Common myeloid progenitor, CD34-positive (primary cell): ENCODE results near the gene C4orf50.

Experiments used
- CTCF ChIA-PET: fragments of 350-600 bp; sonication (Branson Sonifier 250); formaldehyde crosslinking; loops from one replicate; lab custom pipeline; 2021; ENCODE audit warnings: antibody characterized with exemption; lab: Charles Lee
- POLR2A ChIA-PET: fragments of 350-600 bp; sonication (Branson Sonifier 250); formaldehyde crosslinking; loops from one replicate; lab custom pipeline; 2021; ENCODE audit warnings: antibody characterized with exemption; lab: Charles Lee
- DNase-seq, 3 donors: peaks; one replicate each; pipeline versions ENCODE4 v3.0.0 to v3.0.0-alpha.2; 2013
- H3K27ac ChIP-seq, 2 experiments: 1 replicate in 1 of 2; 2 replicates in 1 of 2; pipeline ENCODE4 v1.7.0; 2013; ENCODE audit warnings: inconsistent platforms in 2 of 2, low read length in 2 of 2, mild to moderate bottlenecking in 2 of 2, low read depth in 1 of 2, moderate library complexity in 1 of 2; ENCODE audit not compliant: severe bottlenecking in 2 of 2, insufficient read depth in 1 of 2, poor library complexity in 1 of 2
- H3K27me3 ChIP-seq, 5 experiments: replicated peaks in 2 of 5; 1 replicate in 3 of 5; 2 replicates in 2 of 5; pipeline versions ENCODE4 v1.6.1 to v1.7.0; 2013; ENCODE audit warnings: low read length in 4 of 5, mild to moderate bottlenecking in 2 of 5, moderate library complexity in 2 of 5, inconsistent platforms in 1 of 5; ENCODE audit not compliant: insufficient read depth in 5 of 5, control insufficient read depth in 4 of 5
- H3K36me3 ChIP-seq, 4 experiments: 1 replicate in 2 of 4; 2 replicates in 2 of 4; pipeline versions ENCODE4 v1.6.1 to v1.7.0; 2013; ENCODE audit warnings: low read length in 3 of 4, control low read depth in 1 of 4, mild to moderate bottlenecking in 1 of 4; ENCODE audit not compliant: control insufficient read depth in 4 of 4, insufficient read depth in 4 of 4
- H3K4me1 ChIP-seq, 4 experiments: 1 replicate in 3 of 4; 2 replicates in 1 of 4; pipeline versions ENCODE4 v1.6.1 to v1.7.1; 2013; ENCODE audit warnings: low read length in 3 of 4, mild to moderate bottlenecking in 3 of 4, control low read depth in 1 of 4, inconsistent platforms in 1 of 4, moderate library complexity in 1 of 4; ENCODE audit not compliant: control insufficient read depth in 4 of 4, insufficient read depth in 4 of 4; ENCODE audit errors: control extremely low read depth in 1 of 4
- H3K4me3 ChIP-seq, 7 experiments: 1 replicate in 4 of 7; 2 replicates in 3 of 7; pipeline versions ENCODE4 v1.5.1 to v1.7.0; 2013; ENCODE audit warnings: mild to moderate bottlenecking in 7 of 7, low read length in 6 of 7, moderate library complexity in 6 of 7, inconsistent platforms in 2 of 7, low read depth in 2 of 7, control low read depth in 1 of 7; ENCODE audit not compliant: insufficient read depth in 4 of 7, control insufficient read depth in 1 of 7; ENCODE audit errors: extremely low read depth in 1 of 7
- H3K9me3 ChIP-seq, 5 experiments: 1 replicate in 4 of 5; 2 replicates in 1 of 5; pipeline versions ENCODE4 v1.6.1 to v1.7.1; 2013; ENCODE audit warnings: low read length in 4 of 5, mild to moderate bottlenecking in 2 of 5, inconsistent platforms in 1 of 5, low read depth in 1 of 5, moderate library complexity in 1 of 5; ENCODE audit not compliant: control insufficient read depth in 4 of 5, insufficient read depth in 2 of 5; ENCODE audit errors: control extremely low read depth in 1 of 5
- WGBS: methylation state at CpG from one replicate; pipeline ENCODE4 v1.1.5; 2013; ENCODE audit not compliant: insufficient coverage; 5-methylcytosine and 5-hydroxymethylcytosine counted together

The C4orf50 gene

GRCh38 chr4:6058531-6059374 is 40.5 kb upstream of the C4orf50 start:
- H3K4me3 ChIP-seq: no peak overlapping the region
- DNase-seq: peak in 1 of 3 donors; percentile 9
- peaks cover 0 to 5% (median 0%) of the 10 kb centered on the region in 5 experiments for H3K27me3 ChIP-seq
- CTCF ChIA-PET: interaction anchor here (1.3 kb wide), 1 partner anchor 28 kb away, joined by 5 read pairs; no protein-coding TSS in a partner anchor
- H3K36me3 ChIP-seq: no peaks in the 10 kb centered on the region
- H3K27ac ChIP-seq: no peak overlapping the region
- 94% methylated on average over 10 of the region's 12 CpGs for WGBS
- H3K9me3 ChIP-seq: peaks cover 3 to 48% (median 38%) of the 10 kb centered on the region in 5 experiments
- POLR2A ChIA-PET: no interaction called here
- H3K4me1 ChIP-seq: no peaks in the 10 kb centered on the region

DNA sequence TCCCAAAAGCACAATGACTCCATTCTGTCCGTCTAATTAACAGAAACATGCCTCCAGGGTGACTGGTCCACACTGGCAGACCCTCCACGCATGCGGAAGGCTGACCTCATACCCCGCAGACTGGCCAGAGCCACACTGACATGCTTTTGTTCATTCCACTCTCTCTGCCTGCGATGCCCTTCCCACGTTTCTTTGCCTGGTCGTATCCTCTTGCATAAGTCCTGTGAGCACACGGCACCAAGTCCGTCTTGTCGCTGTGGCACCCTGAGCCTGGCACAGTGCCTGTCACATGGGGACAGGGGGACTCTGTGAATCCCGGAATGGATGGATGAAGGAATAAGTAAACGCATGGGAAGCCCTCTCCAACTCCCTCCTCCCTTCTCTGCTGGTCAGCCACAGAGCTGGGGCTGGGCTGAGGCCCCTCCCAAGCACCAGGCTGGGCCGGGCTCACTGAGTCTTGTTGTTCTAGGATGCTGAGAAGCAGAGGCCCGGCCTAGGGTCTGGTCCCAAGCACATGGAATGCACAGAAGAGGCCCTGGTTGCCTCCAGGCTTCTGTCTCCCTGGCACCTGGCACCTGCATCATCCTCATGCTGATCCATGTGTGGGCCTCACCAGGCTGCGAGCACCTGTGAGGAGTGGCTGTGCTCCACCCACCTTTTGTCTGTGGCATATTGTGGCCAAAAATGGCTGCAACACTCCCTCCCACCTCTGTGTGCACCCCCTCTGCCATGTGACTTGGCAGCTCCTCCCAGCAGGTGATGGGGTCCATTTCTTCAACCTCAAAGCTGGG is 38.9 kb upstream of the C4orf50 start:
- Histone ChIP-seq H3K9me3 (peaks cover 3 to 48% (median 38%) of the 10 kb centered on the region in 5 experiments), H3K27me3 (no peaks in the 10 kb centered on the region), H3K36me3 (no peaks in the 10 kb centered on the region), H3K4me3 (no peak overlapping the region), H3K27ac (no peak overlapping the region), H3K4me1 (no peaks in the 10 kb centered on the region)
- CTCF ChIA-PET: no interaction called here
- POLR2A ChIA-PET: no interaction called here
- 95% methylated on average over 12 of the region's 15 CpGs for WGBS
- no peak for DNase-seq

GRCh38 chr4:6055436-6055835 is 37.2 kb upstream of the C4orf50 start:
- H3K27me3 ChIP-seq: peaks cover 0 to 9% (median 0%) of the 10 kb centered on the region in 5 experiments
- POLR2A ChIA-PET: no interaction called here
- peaks cover 3 to 40% (median 36%) of the 10 kb centered on the region in 5 experiments for H3K9me3 ChIP-seq
- no peaks in the 10 kb centered on the region for H3K36me3 ChIP-seq
- CTCF ChIA-PET: no interaction called here
- H3K4me1 ChIP-seq: no peaks in the 10 kb centered on the region
- 90% methylated on average over 4 of the region's 4 CpGs for WGBS
- DNase-seq: no peak
- no peak overlapping the region for H3K27ac ChIP-seq
- no peak overlapping the region for H3K4me3 ChIP-seq

DNA sequence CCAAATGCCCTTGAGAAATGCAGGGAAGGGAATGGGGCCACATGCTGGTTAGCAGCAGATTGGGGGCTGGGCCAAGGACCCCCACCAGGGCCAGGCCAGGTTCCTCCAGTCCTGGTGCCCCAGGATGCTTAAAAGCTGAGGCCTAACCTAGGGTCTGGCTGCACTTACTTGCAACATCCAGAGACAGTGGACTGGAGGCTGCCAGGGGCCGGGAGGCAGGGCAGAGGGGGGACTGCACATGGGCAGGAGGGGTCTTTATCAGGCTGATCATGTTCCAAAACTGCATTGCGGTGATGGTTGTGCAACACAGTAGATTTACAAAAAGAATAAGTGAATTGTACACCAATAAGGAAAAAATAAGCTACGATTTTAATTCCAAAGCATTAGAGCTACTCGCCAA is 36.8 kb upstream of the C4orf50 start:
- ChIA-PET POLR2A (no interaction called here), CTCF (no interaction called here)
- WGBS: 100% methylated on average over 4 of the region's 4 CpGs

GRCh38 chr4:6054162-6054922 is 36.1 kb upstream of the C4orf50 start:
- no peaks in the 10 kb centered on the region for H3K36me3 ChIP-seq
- ChIA-PET CTCF (no interaction called here), POLR2A (no interaction called here)
- no peak overlapping the region for H3K4me3 ChIP-seq
- no peaks in the 10 kb centered on the region for H3K4me1 ChIP-seq
- peaks cover 3 to 29% (median 25%) of the 10 kb centered on the region in 5 experiments for H3K9me3 ChIP-seq
- WGBS: 86% methylated on average over 14 of the region's 16 CpGs
- no peak overlapping the region for H3K27ac ChIP-seq
- peaks cover 0 to 17% (median 0%) of the 10 kb centered on the region in 5 experiments for H3K27me3 ChIP-seq
- DNase-seq: no peak

More for the DNA sequence above, 36.8 kb upstream of the C4orf50 start:
- Histone ChIP-seq H3K4me1 (no peaks in the 10 kb centered on the region), H3K4me3 (no peak overlapping the region), H3K27ac (no peak overlapping the region), H3K36me3 (no peaks in the 10 kb centered on the region), H3K27me3 (peaks cover 0 to 11% (median 0%) of the 10 kb centered on the region in 5 experiments), H3K9me3 (peaks cover 3 to 36% (median 32%) of the 10 kb centered on the region in 5 experiments)
- DNase-seq: no peak

- Histone ChIP-seq H3K27me3 (peaks cover 0 to 27% (median 0%) of the 10 kb centered on the region in 5 experiments), H3K9me3 (peaks cover 0 to 12% (median 10%) of the 10 kb centered on the region in 5 experiments), H3K4me1 (no peaks in the 10 kb centered on the region), H3K27ac (no peak overlapping the region), H3K4me3 (no peak overlapping the region), H3K36me3 (no peaks in the 10 kb centered on the region)
- ChIA-PET CTCF (no interaction called here), POLR2A (no interaction called here)
- DNase-seq: no peak
- WGBS: 91% methylated on average over 5 of the region's 6 CpGs
These were observed 34.4 kb upstream of the C4orf50 start for GRCh38 chr4:6052679-6053078.
